IMR-90 (cell line): ENCODE data around the gene CXXC4. TPM values are rescaled to one million over a fixed set of nuclear protein-coding genes. Genes with fewer than 3 reads are reported as not detected.

ENCODE experiments used
- ATAC-seq: fragments of 200-7000 bp; cut with Tn5 transposase; 2 replicates; pipeline ENCODE4 v1.9.1; 2020; ENCODE audit warnings: low read depth, mild to moderate bottlenecking, moderate library complexity
- BruUV-seq: library from RNA; stranded (reverse); fragments of 400-500 nt; replicated peaks from 2 replicates; lab custom pipeline; 2021; lab: Mats Ljungman, UMichigan
- CTCF ChIA-PET: fragments of 300-600 bp; formaldehyde crosslinking; extraction: SDS; loops from one replicate; lab custom pipeline; 2021; ENCODE audit warnings: antibody characterized with exemption; lab: Yijun Ruan, JAX
- POLR2A ChIA-PET: fragments of 300-600 bp; sonication (Branson Sonifier 250); formaldehyde crosslinking; loops from one replicate; lab custom pipeline; 2022; ENCODE audit warnings: antibody characterized with exemption; ENCODE audit not compliant: unreplicated experiment; lab: Charles Lee
- DNase-seq: peaks from one replicate; pipeline ENCODE4 v3.0.0; 2013
- H2AFZ ChIP-seq: replicated peaks from 2 replicates; pipeline ENCODE3; 2013; ENCODE audit warnings: low read length, mild to moderate bottlenecking; ENCODE audit not compliant: poor library complexity
- H2AK5ac ChIP-seq: 2 replicates; pipeline ENCODE4 v1.6.1; 2013; ENCODE audit warnings: low read depth, low read length, inconsistent platforms
- H2AK9ac ChIP-seq: replicated peaks from 2 replicates; pipeline ENCODE3; 2013; ENCODE audit warnings: mild to moderate bottlenecking, low read depth, low read length, moderate library complexity; ENCODE audit not compliant: poor library complexity
- H2BK120ac ChIP-seq: 2 replicates; pipeline ENCODE4 v1.6.1; 2013; ENCODE audit warnings: low read depth, low read length, inconsistent platforms
- H2BK15ac ChIP-seq: 3 replicates; pipeline ENCODE4 v1.6.1; 2013; ENCODE audit warnings: low read depth, low read length, inconsistent platforms
- H2BK20ac ChIP-seq: 2 replicates; pipeline ENCODE4 v1.6.1; 2013; ENCODE audit warnings: low read depth, mild to moderate bottlenecking, inconsistent platforms, low read length, moderate library complexity
- H2BK5ac ChIP-seq: 2 replicates; pipeline ENCODE4 v1.6.1; 2013; ENCODE audit warnings: mild to moderate bottlenecking, low read depth, low read length, inconsistent platforms; ENCODE audit not compliant: poor library complexity, severe bottlenecking
- H3K14ac ChIP-seq: replicated peaks from 2 replicates; pipeline ENCODE4 v1.6.1; 2013; ENCODE audit warnings: low read depth, low read length, inconsistent platforms
- H3K18ac ChIP-seq: 2 replicates; pipeline ENCODE4 v1.6.1; 2013; ENCODE audit warnings: low read depth, low read length, control low read depth
- H3K23ac ChIP-seq: 2 replicates; pipeline ENCODE4 v1.6.1; 2013; ENCODE audit warnings: low read depth, low read length, inconsistent platforms
- H3K27ac ChIP-seq: 2 replicates; pipeline ENCODE4 v1.5.1; 2013; ENCODE audit warnings: mild to moderate bottlenecking, control low read depth, low read length; ENCODE audit not compliant: insufficient read depth
- H3K27me3 ChIP-seq: 2 replicates; pipeline ENCODE4 v1.6.1; 2013; ENCODE audit warnings: low read length; ENCODE audit not compliant: control insufficient read depth, insufficient read depth
- H3K36me3 ChIP-seq: 2 replicates; pipeline ENCODE4 v1.6.1; 2013; ENCODE audit warnings: low read length, mixed read lengths; ENCODE audit not compliant: control insufficient read depth, insufficient read depth
- H3K4ac ChIP-seq: 2 replicates; pipeline ENCODE4 v1.6.1; 2013; ENCODE audit warnings: low read depth, low read length, inconsistent platforms
- H3K4me1 ChIP-seq: 2 replicates; pipeline ENCODE4 v1.6.1; 2013; ENCODE audit warnings: low read length, mixed read lengths; ENCODE audit not compliant: control insufficient read depth, insufficient read depth
- H3K4me2 ChIP-seq: 2 replicates; pipeline ENCODE4 v1.6.1; 2013; ENCODE audit warnings: low read depth, mild to moderate bottlenecking, control low read depth, low read length, moderate library complexity
- H3K4me3 ChIP-seq: 2 replicates; pipeline ENCODE4 v1.5.1; 2013; ENCODE audit warnings: low read depth, mild to moderate bottlenecking, control low read depth, low read length, moderate library complexity; ENCODE audit not compliant: insufficient read depth
- H3K56ac ChIP-seq: 2 replicates; pipeline ENCODE4 v1.6.1; 2013; ENCODE audit warnings: low read length, inconsistent platforms; ENCODE audit not compliant: insufficient read depth; ENCODE audit errors: extremely low read depth
- H3K79me1 ChIP-seq, 2 experiments: 2 replicates each; pipeline ENCODE4 v1.6.1; 2013; ENCODE audit warnings: low read length in 2 of 2, inconsistent platforms in 1 of 2, low read depth in 1 of 2
- H3K9ac ChIP-seq: 2 replicates; pipeline ENCODE4 v1.6.1; 2013; ENCODE audit warnings: low read depth, low read length, control low read depth
- H3K9me1 ChIP-seq: 2 replicates; pipeline ENCODE4 v1.6.1; 2013; ENCODE audit warnings: low read length, inconsistent platforms; ENCODE audit not compliant: insufficient read depth
- H3K9me3 ChIP-seq: 2 replicates; pipeline ENCODE4 v1.6.1; 2013; ENCODE audit warnings: low read length; ENCODE audit not compliant: control insufficient read depth, insufficient read depth
- H4K20me1 ChIP-seq: 2 replicates; pipeline ENCODE4 v1.6.1; 2013; ENCODE audit warnings: low read length, inconsistent platforms; ENCODE audit not compliant: insufficient read depth
- H4K5ac ChIP-seq: 2 replicates; pipeline ENCODE4 v1.6.1; 2013; ENCODE audit warnings: mild to moderate bottlenecking, low read depth, low read length, control low read depth
- H4K8ac ChIP-seq, 2 experiments: 2 replicates each; pipeline ENCODE4 v1.6.1; 2013; ENCODE audit warnings: low read depth in 2 of 2, low read length in 2 of 2, control low read depth in 1 of 2, inconsistent platforms in 1 of 2
- H4K91ac ChIP-seq: 2 replicates; pipeline ENCODE4 v1.6.1; 2013; ENCODE audit warnings: low read depth, low read length, inconsistent platforms; ENCODE audit not compliant: insufficient read depth
- CEBPB ChIP-seq: IDR thresholded peaks from 2 replicates; pipeline ENCODE4 v1.6.1; 2012; ENCODE audit warnings: low read depth, low read length, improper control_type of control experiment
- MXI1 ChIP-seq: IDR thresholded peaks from 2 replicates; pipeline ENCODE4 v1.6.1; 2012; ENCODE audit warnings: low read depth, mild to moderate bottlenecking, low read length, moderate library complexity, borderline replicate concordance
- POLR2A ChIP-seq: IDR thresholded peaks from 2 replicates; pipeline ENCODE4 v1.6.1; 2012; ENCODE audit warnings: mild to moderate bottlenecking, low read depth, low read length
- RCOR1 ChIP-seq: IDR thresholded peaks from 2 replicates; pipeline ENCODE4 v1.6.1; 2012; ENCODE audit warnings: mild to moderate bottlenecking, low read length, improper control_type of control experiment; ENCODE audit not compliant: insufficient replicate concordance
- WGBS, 2 experiments: methylation state at CpG; one replicate each; pipeline versions ENCODE4 v1.1.5 to v1.1.7; 2013; ENCODE audit warnings: missing lambda C conversion rate in 2 of 2; ENCODE audit not compliant: insufficient read length in 1 of 2; ENCODE audit errors: extremely low coverage in 2 of 2; 5-methylcytosine and 5-hydroxymethylcytosine counted together
- dilution Hi-C: fragments of 300-500 bp; cut with HindIII; formaldehyde crosslinking; loops from one replicate; pipeline ENCODE4 v1.14.3; 2018; ENCODE audit warnings: low sequenced_read_pairs; ENCODE audit not compliant: unreplicated experiment
- in situ Hi-C: fragments of 300-500 bp; cut with MboI; formaldehyde crosslinking; loops from 3 replicates; pipeline ENCODE4 v1.14.3; 2019; ENCODE audit warnings: low sequenced_read_pairs, inconsistent platforms, mixed read lengths
- intact Hi-C: fragments of 100-400 bp; cut with micrococcal nuclease; formaldehyde crosslinking; loops from 2 replicates; pipeline ENCODE4 v1.10.0; 2022
- polyA plus RNA-seq, 3 experiments: library from polyadenylated mRNA; depleted of rRNA; stranded (reverse); fragments of >200 nt; gene quantifications; 2 replicates each; pipeline ENCODE4 v1.2.3, GENCODE V29; 2012; ENCODE audit warnings: low replicate concordance in 1 of 3
- total RNA-seq: library from RNA; depleted of rRNA; stranded (reverse); fragments of >200 nt; gene quantifications from 2 replicates; pipeline ENCODE4 v1.2.3, GENCODE V29; 2012

Gene CXXC4
- total and polyA plus RNA-seq, 2 of the 4 experiments (the other 2 are of a cell fraction) = not detected

- no CpG with 5 or more reads among the region's 2 CpGs for WGBS, 2 experiments
- ChIA-PET CTCF (no interaction called here), POLR2A (no interaction called here)
- no peak overlapping the region for H4K8ac ChIP-seq
- H4K91ac ChIP-seq = no peak overlapping the region
- no peaks in the 10 kb centered on the region for H3K27me3 ChIP-seq
- H2AFZ ChIP-seq = no peak overlapping the region
- intact Hi-C loops (no loop called here), dilution Hi-C loops (no loop called here), in situ Hi-C loops (no loop called here)
- no peak for DNase-seq
- no peak overlapping the region for H2AK5ac ChIP-seq
- no peak overlapping the region for H3K27ac ChIP-seq
- H3K79me1 ChIP-seq = no peaks in the 10 kb centered on the region
- H3K9me1 ChIP-seq = no peaks in the 10 kb centered on the region
- H4K5ac ChIP-seq = no peak overlapping the region
- H3K9ac ChIP-seq = no peak overlapping the region
- no peak overlapping the region for H2BK20ac ChIP-seq
- H3K9me3 ChIP-seq = no peaks in the 10 kb centered on the region
- H4K20me1 ChIP-seq = no peaks in the 10 kb centered on the region
- no peak overlapping the region for H3K4me2 ChIP-seq
- no TSS peak for BruUV-seq
- no peak overlapping the region for H3K56ac ChIP-seq
- H3K36me3 ChIP-seq = no peaks in the 10 kb centered on the region
- no peak for TF ChIP-seq RCOR1
- TF ChIP-seq CEBPB = no peak
- no peak for TF ChIP-seq POLR2A
- TF ChIP-seq MXI1 = no peak
- no peaks in the 10 kb centered on the region for H3K4me1 ChIP-seq
- no peak overlapping the region for H3K18ac ChIP-seq
- ATAC-seq = no peak
- no peak overlapping the region for H2AK9ac ChIP-seq
- no peak overlapping the region for H2BK5ac ChIP-seq
- no peak overlapping the region for H2BK120ac ChIP-seq
- no peak overlapping the region for H3K4ac ChIP-seq
- H3K14ac ChIP-seq = no peak overlapping the region
- H2BK15ac ChIP-seq = no peak overlapping the region
- no peak overlapping the region for H3K4me3 ChIP-seq
- H3K23ac ChIP-seq = no peak overlapping the region
Measured at GRCh38 chr4:104444685-104445084, 50.0 kb downstream of the CXXC4 start.
